Measurements from ENCODE around the gene CTIF.

CTIF gene

DNA sequence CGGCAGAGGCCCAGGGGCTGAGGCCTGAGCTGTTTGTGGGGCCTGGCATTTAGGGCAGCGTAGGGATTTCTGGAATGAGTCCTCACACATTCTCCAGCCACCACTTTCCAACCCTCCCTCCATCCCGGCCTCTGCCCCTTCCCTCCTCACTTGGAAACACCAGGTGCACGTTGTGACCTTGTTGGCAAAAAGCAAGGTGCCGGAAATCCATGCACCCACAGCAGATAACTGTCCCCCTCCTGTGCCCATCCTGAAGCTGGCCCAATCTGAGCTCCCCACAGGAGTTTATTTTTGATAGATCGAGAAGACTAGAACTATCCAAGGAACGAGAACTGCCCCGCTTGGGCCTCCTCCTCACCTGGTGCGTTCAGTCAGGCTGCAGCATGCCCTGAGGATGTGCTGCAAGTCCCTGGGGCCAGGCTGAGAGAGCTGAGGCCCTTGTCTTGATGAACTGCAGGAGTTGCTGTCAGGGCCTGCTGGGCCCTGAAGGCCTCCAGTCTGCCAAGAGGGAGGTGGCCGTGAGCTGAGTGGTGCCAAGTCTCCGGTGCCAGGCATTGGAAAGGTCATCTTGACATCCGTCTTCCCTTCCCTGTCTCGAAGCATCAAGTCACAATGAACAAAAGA lies 55.8 kb downstream of the CTIF start:
- POLR2A ChIA-PET = interaction anchor here (0.6 to 1.2 kb wide), 2 partner anchors 13 to 53 kb away, joined by 3 read pairs; no protein-coding TSS in a partner anchor
- CTCF ChIA-PET = interaction anchor here (1.3 kb wide), 1 partner anchor 10 kb away, joined by 3 read pairs; no protein-coding TSS in a partner anchor
- H3K4me3 ChIP-seq (ENCODE audit: low read depth, low read length) = no peak overlapping the region
- DNase-seq (ENCODE audit: low read depth, low spot score) = no peak
- TF ChIP-seq, protein P1, sequence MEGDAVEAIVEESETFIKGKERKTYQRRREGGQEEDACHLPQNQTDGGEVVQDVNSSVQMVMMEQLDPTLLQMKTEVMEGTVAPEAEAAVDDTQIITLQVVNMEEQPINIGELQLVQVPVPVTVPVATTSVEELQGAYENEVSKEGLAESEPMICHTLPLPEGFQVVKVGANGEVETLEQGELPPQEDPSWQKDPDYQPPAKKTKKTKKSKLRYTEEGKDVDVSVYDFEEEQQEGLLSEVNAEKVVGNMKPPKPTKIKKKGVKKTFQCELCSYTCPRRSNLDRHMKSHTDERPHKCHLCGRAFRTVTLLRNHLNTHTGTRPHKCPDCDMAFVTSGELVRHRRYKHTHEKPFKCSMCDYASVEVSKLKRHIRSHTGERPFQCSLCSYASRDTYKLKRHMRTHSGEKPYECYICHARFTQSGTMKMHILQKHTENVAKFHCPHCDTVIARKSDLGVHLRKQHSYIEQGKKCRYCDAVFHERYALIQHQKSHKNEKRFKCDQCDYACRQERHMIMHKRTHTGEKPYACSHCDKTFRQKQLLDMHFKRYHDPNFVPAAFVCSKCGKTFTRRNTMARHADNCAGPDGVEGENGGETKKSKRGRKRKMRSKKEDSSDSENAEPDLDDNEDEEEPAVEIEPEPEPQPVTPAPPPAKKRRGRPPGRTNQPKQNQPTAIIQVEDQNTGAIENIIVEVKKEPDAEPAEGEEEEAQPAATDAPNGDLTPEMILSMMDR (IDR thresholded peaks at IDR 0.05; ENCODE audit: insufficient read depth, low read length, missing control alignments) = no peak

DNA sequence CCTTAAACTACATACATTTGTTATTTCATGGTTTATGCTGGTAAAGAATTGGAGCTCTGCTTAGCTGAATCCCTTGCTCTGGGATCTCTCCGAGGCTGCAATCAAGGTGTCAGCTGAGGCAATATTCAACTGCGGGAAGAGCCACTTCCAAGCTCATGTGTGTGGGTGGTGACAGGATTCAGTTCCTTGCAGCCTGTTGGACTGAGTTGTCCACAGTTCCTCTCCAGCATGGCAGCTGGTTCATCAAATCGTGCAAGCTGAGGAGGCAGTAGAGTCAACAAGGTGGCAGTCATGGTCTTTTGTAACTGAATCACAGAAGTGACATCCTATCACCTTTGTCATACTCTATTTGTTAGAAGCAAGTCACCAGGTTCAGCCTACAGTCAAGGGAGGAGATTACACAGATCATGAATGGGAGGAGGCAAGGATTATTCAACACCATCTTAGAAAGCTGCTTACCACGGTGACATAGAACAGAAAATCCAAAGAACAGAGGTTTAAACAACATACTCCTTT lies 56.9 kb downstream of the CTIF start:
- TF ChIP-seq, protein P1 (IDR thresholded peaks at IDR 0.05; ENCODE audit: insufficient read depth, low read length, missing control alignments) = no peak
- ChIA-PET CTCF (no interaction called here), POLR2A (interaction anchor here (0.6 kb wide), 1 partner anchor 24 kb away, joined by 3 read pairs; no protein-coding TSS in a partner anchor)
- no peak for DNase-seq (ENCODE audit: low read depth, low spot score)
- H3K4me3 ChIP-seq (ENCODE audit: low read depth, low read length) = no peak overlapping the region

DNA sequence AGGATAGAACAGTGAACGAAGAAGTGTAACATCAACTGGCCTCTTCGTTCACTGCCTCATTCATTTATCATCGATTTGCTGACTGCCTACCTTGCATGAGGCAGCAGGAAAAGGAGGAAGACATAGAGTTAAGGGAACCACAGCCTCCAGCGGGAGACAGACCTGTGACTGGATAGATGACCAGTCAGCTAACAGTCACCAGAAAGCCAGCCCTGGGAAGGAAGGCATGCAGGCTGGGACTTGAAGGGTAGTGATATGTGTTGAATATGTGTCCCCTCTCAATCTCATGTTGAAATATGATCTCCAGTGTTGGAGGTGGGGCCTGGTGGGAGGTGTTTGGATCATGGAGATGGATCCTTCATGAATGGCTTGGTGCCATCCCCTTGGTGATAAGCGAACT lies 58.3 kb downstream of the CTIF start:
- no peak overlapping the region for H3K4me3 ChIP-seq (ENCODE audit: low read depth, low read length)
- ChIA-PET CTCF (no interaction called here), POLR2A (no interaction called here)
- TF ChIP-seq, protein P1 (IDR thresholded peaks at IDR 0.05; ENCODE audit: insufficient read depth, low read length, missing control alignments) = no peak
- DNase-seq (ENCODE audit: low read depth, low spot score) = no peak

DNA sequence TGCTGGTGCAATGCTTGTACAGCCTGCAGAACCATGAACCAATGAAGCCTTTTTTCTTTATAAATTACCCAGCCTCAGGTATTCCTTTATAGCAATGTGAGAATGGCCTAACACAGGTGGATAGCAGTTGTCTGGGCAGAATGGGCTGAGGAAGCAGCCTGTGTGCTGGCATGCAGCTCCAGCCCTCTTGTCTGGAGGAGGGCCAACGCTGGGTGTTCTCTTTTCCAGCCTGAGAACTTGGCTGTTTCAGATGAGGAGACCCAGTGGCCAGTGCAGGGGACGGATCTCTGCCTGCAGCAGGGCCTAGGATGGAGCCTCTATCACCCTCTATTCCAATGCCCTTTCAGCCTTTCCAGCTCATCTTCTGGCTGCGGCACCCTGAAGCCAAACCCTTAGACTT lies 58.8 kb downstream of the CTIF start:
- ChIA-PET CTCF (interaction anchor here (1.5 kb wide), 1 partner anchor 9 kb away, joined by 4 read pairs; no protein-coding TSS in a partner anchor), POLR2A (no interaction called here)
- no peak for DNase-seq (ENCODE audit: low read depth, low spot score)

DNA sequence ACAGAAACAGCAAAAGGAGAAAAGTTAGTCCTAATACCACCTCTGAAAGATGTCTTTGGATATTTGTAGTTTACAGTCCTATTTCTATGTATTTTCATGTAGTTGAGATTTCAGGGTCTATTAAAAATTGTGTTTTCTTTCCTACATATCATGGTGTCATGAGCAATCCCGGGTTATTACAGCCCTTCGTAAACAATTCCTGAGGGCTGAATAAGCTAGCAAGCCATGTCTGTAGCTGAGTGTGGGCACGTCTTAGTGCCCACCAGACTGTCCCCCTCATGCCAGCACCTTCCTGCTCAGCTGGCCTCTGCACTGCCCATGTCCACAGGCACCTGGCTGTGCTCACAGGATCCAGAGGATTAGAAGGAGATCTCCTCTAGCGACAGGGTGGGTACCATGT lies 60.6 kb downstream of the CTIF start:
- TF ChIP-seq, protein P1 (IDR thresholded peaks at IDR 0.05; ENCODE audit: insufficient read depth, low read length, missing control alignments) = no peak
- DNase-seq (ENCODE audit: low read depth, low spot score) = no peak
- POLR2A ChIA-PET = no interaction called here
- H3K4me3 ChIP-seq (ENCODE audit: low read depth, low read length) = no peak overlapping the region
- CTCF ChIA-PET = interaction anchor here (1.0 to 2.7 kb wide), 4 partner anchors 9 to 124 kb away, joined by 3 to 10 read pairs (median 3); no protein-coding TSS in a partner anchor

More for the DNA sequence above, 58.8 kb downstream of the CTIF start:
- H3K4me3 ChIP-seq (ENCODE audit: low read depth, low read length) = no peak overlapping the region
- TF ChIP-seq, protein P1 (IDR thresholded peaks at IDR 0.05; ENCODE audit: insufficient read depth, low read length, missing control alignments) = no peak

DNA sequence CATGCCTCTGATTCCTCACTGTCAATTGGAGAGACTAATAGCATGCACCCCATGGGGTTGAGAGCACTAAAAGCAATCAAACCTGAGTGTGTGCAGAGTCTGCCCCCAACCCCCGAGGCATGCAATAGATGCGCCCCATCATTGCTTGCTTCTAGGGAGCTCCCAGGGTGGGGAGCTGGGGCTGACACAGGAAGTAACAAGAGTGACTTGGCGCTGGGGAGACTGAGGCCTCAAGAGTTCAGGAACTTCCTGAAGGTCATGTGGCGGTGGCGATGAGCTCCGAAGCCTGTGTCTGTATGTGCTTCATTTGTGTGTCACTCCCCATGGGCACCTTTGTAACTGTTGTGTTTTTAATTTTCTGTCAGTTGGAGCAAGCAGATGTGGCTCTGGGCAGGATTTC lies 61.2 kb downstream of the CTIF start:
- no peak overlapping the region for H3K4me3 ChIP-seq (ENCODE audit: low read depth, low read length)
- TF ChIP-seq, protein P1 (IDR thresholded peaks at IDR 0.05; ENCODE audit: insufficient read depth, low read length, missing control alignments) = no peak
- ChIA-PET CTCF (interaction anchor here (0.9 to 2.7 kb wide), 4 partner anchors 9 to 124 kb away, joined by 3 to 10 read pairs (median 3); no protein-coding TSS in a partner anchor), POLR2A (interaction anchor here (2.1 kb wide), 1 partner anchor 23 kb away, joined by 8 read pairs; no protein-coding TSS in a partner anchor)
- no peak for DNase-seq (ENCODE audit: low read depth, low spot score)
